Keratinocyte (primary cell): Measurements from ENCODE around the gene ERICH4. TPM values are rescaled to one million over a fixed set of nuclear protein-coding genes. Genes with fewer than 3 reads are reported as not detected.

ENCODE experiments used
- DNase-seq: peaks from one replicate; pipeline ENCODE4 v3.0.0-alpha.2; 2011; ENCODE audit warnings: low read depth, missing footprints, low spot score
- FAIRE-seq: peaks from 2 replicates; lab custom pipeline; 2011; peaks lifted over from hg19 to GRCh38; lab: Jason Lieb, UNC
- H2AFZ ChIP-seq: 2 replicates; pipeline ENCODE4 v1.6.0; 2012; ENCODE audit warnings: low read length, control low read depth, inconsistent platforms; ENCODE audit not compliant: control insufficient read depth
- H3K27ac ChIP-seq: 2 replicates; pipeline ENCODE4 v1.5.1; 2011; ENCODE audit warnings: low read length; ENCODE audit not compliant: control insufficient read depth, insufficient read depth
- H3K27me3 ChIP-seq: 3 replicates; pipeline ENCODE4 v1.6.0; 2011; ENCODE audit warnings: low read length; ENCODE audit not compliant: control insufficient read depth, insufficient read depth; ENCODE audit errors: extremely low read depth
- H3K36me3 ChIP-seq, 2 experiments: 2 replicates in 1 of 2; 3 replicates in 1 of 2; pipeline ENCODE4 v1.5.1; 2011; ENCODE audit warnings: low read length in 2 of 2, mild to moderate bottlenecking in 1 of 2; ENCODE audit not compliant: control insufficient read depth in 2 of 2, insufficient read depth in 2 of 2; ENCODE audit errors: extremely low read depth in 1 of 2
- H3K4me1 ChIP-seq: 3 replicates; pipeline ENCODE4 v1.5.1; 2011; ENCODE audit warnings: low read length; ENCODE audit not compliant: control insufficient read depth, insufficient read depth; ENCODE audit errors: extremely low read depth
- H3K4me2 ChIP-seq: 3 replicates; pipeline ENCODE4 v1.6.0; 2011; ENCODE audit warnings: low read depth, low read length; ENCODE audit not compliant: control insufficient read depth, insufficient read depth; ENCODE audit errors: extremely low read depth
- H3K4me3 ChIP-seq, 3 experiments: fragments of 200-600 bp in 1 of 3; sonication (generic) in 1 of 3; 2 replicates in 2 of 3; 3 replicates in 1 of 3; pipeline ENCODE4 v1.5.1; 2011 to 2016; ENCODE audit warnings: low read length in 3 of 3, mild to moderate bottlenecking in 3 of 3, control low read depth in 2 of 3, inconsistent platforms in 1 of 3, low read depth in 1 of 3, mixed read lengths in 1 of 3, mixed run types in 1 of 3, moderate library complexity in 1 of 3; ENCODE audit not compliant: control insufficient read depth in 2 of 3, insufficient read depth in 2 of 3; ENCODE audit errors: extremely low read depth in 1 of 3
- H3K79me2 ChIP-seq: 2 replicates; pipeline ENCODE4 v1.6.0; 2012; ENCODE audit warnings: low read length; ENCODE audit not compliant: control insufficient read depth, insufficient read depth
- H3K9ac ChIP-seq: 3 replicates; pipeline ENCODE4 v1.6.0; 2011; ENCODE audit warnings: low read length; ENCODE audit not compliant: control insufficient read depth, insufficient read depth; ENCODE audit errors: extremely low read depth
- H3K9me1 ChIP-seq: 3 replicates; pipeline ENCODE4 v1.6.0; 2011; ENCODE audit warnings: low read length; ENCODE audit not compliant: control insufficient read depth, insufficient read depth; ENCODE audit errors: extremely low read depth
- H3K9me3 ChIP-seq: 2 replicates; pipeline ENCODE4 v1.5.1; 2012; ENCODE audit warnings: low read depth, low read length; ENCODE audit not compliant: control insufficient read depth
- H4K20me1 ChIP-seq: 3 replicates; pipeline ENCODE4 v1.6.0; 2011; ENCODE audit warnings: low read length; ENCODE audit not compliant: control insufficient read depth, insufficient read depth; ENCODE audit errors: extremely low read depth
- CTCF ChIP-seq, 3 experiments: IDR thresholded peaks in 1 of 3; conservative IDR thresholded peaks in 1 of 3; optimal IDR thresholded peaks in 1 of 3; 2 replicates in 2 of 3; 3 replicates in 1 of 3; pipeline versions ENCODE3 to v1.5.1; 2011; ENCODE audit warnings: low read length in 3 of 3, mild to moderate bottlenecking in 3 of 3, moderate library complexity in 2 of 3, control low read depth in 1 of 3, inconsistent platforms in 1 of 3; ENCODE audit not compliant: insufficient read depth in 2 of 3; ENCODE audit errors: extremely low read depth in 1 of 3
- EZH2 ChIP-seq: IDR thresholded peaks from one replicate; pipeline ENCODE4 v1.6.1; 2012; ENCODE audit warnings: inconsistent platforms, mild to moderate bottlenecking, low read length, moderate library complexity
- dilution Hi-C: fragments of 300-500 bp; cut with MboI; formaldehyde crosslinking; loops from one replicate; pipeline ENCODE4 v1.7.0; 2020; ENCODE audit warnings: low sequenced_read_pairs; ENCODE audit not compliant: extremely low pct_ligation_motif_present
- polyA plus RNA-seq, 5 experiments: library from polyadenylated mRNA; depleted of rRNA in 3 of 5; stranded (reverse) in 3 of 5; stranded (forward) in 1 of 5; unstranded in 1 of 5; fragments of >200 nt; gene quantifications; 1 replicate in 1 of 5; 2 replicates in 3 of 5; 3 replicates in 1 of 5; pipeline versions ENCODE4 v1.2.1 to v1.2.3, GENCODE V29; 2011 to 2012; ENCODE audit warnings: missing spikeins in 2 of 5, low read depth in 1 of 5, low replicate concordance in 1 of 5

ERICH4 gene
- polyA plus RNA-seq, 1 donor (not counting 4 experiments of a cell fraction or from before 2014, with no cell fraction given), result not detected

- dilution Hi-C loops, result no loop called here
These were observed 9.8 kb downstream of the ERICH4 start for GRCh38 chr19:41452584-41453275.

GRCh38 chr19:41455936-41456335 is 13.0 kb downstream of the ERICH4 start:
- H3K36me3 ChIP-seq, result no peaks in the 10 kb centered on the region
- FAIRE-seq, result no peak
- dilution Hi-C loops, result no loop called here

More at GRCh38 chr19:41452584-41453275, 9.8 kb downstream of the ERICH4 start:
- peaks cover 2% of the 10 kb centered on the region for H3K4me1 ChIP-seq
- H4K20me1 ChIP-seq, result no peaks in the 10 kb centered on the region
- H3K27ac ChIP-seq, result no peak overlapping the region
- H3K36me3 ChIP-seq, result no peaks in the 10 kb centered on the region
- H3K9me3 ChIP-seq, result no peaks in the 10 kb centered on the region
- DNase-seq (no peak), FAIRE-seq (no peak)
- no peak overlapping the region for H3K4me2 ChIP-seq
- no peak overlapping the region for H2AFZ ChIP-seq
- no peak overlapping the region for H3K4me3 ChIP-seq
- H3K79me2 ChIP-seq, result no peaks in the 10 kb centered on the region
- no peak overlapping the region for H3K9ac ChIP-seq
- H3K27me3 ChIP-seq, result peaks cover 3% of the 10 kb centered on the region
- H3K9me1 ChIP-seq, result no peaks in the 10 kb centered on the region
- TF ChIP-seq EZH2 (no peak), CTCF (optimal IDR thresholded peaks at IDR 0.05 in 1 of 3, IDR thresholded peaks at IDR 0.05 in 1 of 3, conservative IDR thresholded peaks at IDR 0.05 in 1 of 3; ENCODE audit: extremely low read depth in 1 of 3, insufficient read depth in 2 of 3, low read length in 3 of 3) (peak in 1 of 3 experiments; percentile 10)

More at GRCh38 chr19:41455936-41456335, 13.0 kb downstream of the ERICH4 start:
- H3K27ac ChIP-seq, result no peak overlapping the region
- H3K4me3 ChIP-seq, result no peak overlapping the region
- no peaks in the 10 kb centered on the region for H3K79me2 ChIP-seq
- TF ChIP-seq EZH2, result no peak
- no peak for TF ChIP-seq CTCF (optimal IDR thresholded peaks at IDR 0.05 in 1 of 3, IDR thresholded peaks at IDR 0.05 in 1 of 3, conservative IDR thresholded peaks at IDR 0.05 in 1 of 3; ENCODE audit: extremely low read depth in 1 of 3, insufficient read depth in 2 of 3, low read length in 3 of 3)
- no peaks in the 10 kb centered on the region for H3K9me3 ChIP-seq
- no peak for DNase-seq
- H3K4me1 ChIP-seq, result no peaks in the 10 kb centered on the region
- no peaks in the 10 kb centered on the region for H4K20me1 ChIP-seq
- peaks cover 3% of the 10 kb centered on the region for H3K27me3 ChIP-seq
- no peak overlapping the region for H3K9ac ChIP-seq
- H3K4me2 ChIP-seq, result no peak overlapping the region
- no peak overlapping the region for H2AFZ ChIP-seq
- H3K9me1 ChIP-seq, result no peaks in the 10 kb centered on the region
